NCI-H774 (cell line): Measurements from ENCODE around the gene BNIP3.
"Not testable (repeated sequence)": the region's sequence is repeated elsewhere in the genome, so short reads cannot be mapped to it uniquely, and the experiment has no call there.

ENCODE experiments used
- DNase-seq: peaks from one replicate; lab custom pipeline; 2025; lab: John Stamatoyannopoulos, UW

The BNIP3 gene

GRCh38 chr10:132001238-132001972 lies 19.7 kb upstream of the BNIP3 start:
- peak; percentile 72 for DNase-seq

- DNase-seq = no peak
Measured at GRCh38 chr10:131998845-131999681, 17.3 kb upstream of the BNIP3 start.

DNA sequence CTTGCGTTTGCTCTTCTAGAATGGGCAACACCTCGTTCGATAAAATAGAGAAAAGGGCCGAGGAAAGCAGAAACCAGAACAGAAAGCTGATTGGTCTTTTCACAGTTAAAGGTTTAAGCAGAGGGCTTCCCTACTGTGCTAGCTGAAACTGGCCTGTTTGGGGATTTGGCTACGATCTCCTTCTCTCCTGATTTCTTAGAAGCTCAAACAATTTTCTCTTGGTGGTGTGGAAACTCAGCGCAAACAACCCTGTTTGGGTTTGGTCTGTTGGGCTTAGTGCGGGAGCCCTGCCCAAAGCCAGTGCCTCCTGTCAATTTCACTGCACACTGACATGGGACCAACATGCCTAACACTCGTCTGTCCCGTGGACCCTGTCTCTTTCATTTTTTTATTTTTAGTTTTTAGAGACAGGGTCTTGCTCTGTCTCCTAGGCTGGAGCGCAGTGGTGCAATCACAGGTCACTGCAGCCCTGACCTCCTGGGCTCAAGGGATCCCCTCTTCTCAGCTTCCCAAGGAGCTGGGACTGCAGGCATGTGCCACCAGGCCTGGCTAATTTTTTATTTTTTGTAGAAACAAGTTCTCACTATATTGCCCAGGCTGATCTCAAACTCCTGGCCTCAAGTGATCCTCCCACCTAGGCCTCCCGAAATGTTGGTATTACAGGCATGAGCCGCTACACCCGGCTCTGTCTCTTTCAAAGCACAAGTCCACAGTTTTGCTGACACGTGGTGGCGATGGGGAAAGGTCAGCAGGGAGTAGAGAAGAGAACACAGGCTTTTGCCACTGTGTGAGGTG lies 16.5 kb upstream of the BNIP3 start:
- no peak for DNase-seq

GRCh38 chr10:131997366-131998049 lies 15.8 kb upstream of the BNIP3 start:
- DNase-seq = peak; percentile 3

DNA sequence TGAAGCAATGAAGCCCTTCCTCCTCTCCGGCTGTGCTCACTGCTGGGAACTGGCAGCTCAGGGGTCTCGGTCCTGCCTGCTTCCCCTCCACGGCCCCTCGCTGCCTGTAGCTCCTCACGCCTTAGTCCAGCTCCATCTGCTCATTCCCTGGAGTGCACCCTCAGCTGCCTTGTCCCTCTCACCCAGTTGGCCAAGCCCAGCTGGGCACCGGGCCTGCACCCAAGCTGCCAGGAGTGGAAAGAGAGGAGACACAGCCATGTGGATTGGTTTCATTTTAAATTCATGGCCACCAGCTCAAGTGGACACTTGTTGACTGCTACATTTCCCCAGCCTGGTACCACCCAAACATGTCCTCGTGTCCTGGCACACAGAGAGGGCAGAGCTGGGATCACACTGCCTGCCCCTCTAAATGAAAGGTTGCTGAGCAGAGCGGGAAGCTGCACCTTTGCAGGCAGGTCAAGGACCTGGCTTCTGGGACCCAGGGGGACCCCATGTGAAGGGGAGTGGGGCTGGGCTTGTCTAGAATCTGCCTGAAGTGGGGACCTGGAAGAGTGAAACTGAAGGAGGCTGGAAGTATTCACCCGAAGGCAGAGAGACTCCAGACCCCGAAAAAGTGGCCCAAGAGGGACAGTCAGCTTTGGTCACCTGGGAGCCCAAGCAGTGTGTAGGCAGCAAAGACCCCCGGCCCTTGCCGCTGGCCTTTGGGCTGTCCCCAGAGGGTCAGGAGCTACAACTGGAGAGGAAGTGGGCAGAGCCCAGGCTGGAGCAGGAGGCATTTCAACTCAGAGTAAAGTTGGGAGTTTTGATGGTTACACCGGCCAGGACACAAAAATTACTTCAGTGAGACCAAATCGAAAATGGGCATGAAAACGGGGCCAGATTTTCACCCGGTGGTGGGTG lies 15.0 kb upstream of the BNIP3 start:
- no peak for DNase-seq

- no peak for DNase-seq
Measured at GRCh38 chr10:131994435-131994834, 12.7 kb upstream of the BNIP3 start.

- DNase-seq = no peak
Measured at GRCh38 chr10:131993275-131993674, 11.6 kb upstream of the BNIP3 start.

GRCh38 chr10:131991726-131992125 lies 10.0 kb upstream of the BNIP3 start:
- DNase-seq = no peak

DNA sequence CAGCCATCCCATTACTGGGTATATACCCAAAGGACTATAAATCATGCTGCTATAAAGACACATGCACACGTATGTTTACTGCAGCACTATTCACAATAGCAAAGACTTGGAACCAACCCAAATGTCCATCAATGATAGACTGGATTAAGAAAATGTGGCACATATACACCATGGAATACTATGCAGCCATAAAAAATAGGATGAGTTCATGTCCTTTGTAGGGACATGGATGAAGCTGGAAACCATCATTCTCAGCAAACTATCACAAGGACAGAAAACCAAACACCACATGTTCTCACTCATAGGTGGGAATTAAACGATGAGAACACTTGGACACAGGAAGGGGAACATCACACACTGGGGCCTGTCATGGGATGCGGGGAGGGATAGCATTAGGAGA lies 6.1 kb upstream of the BNIP3 start:
- DNase-seq = not testable (repeated sequence)

- DNase-seq = not testable (repeated sequence)
Measured at GRCh38 chr10:131987301-131987700, 5.6 kb upstream of the BNIP3 start.

DNA sequence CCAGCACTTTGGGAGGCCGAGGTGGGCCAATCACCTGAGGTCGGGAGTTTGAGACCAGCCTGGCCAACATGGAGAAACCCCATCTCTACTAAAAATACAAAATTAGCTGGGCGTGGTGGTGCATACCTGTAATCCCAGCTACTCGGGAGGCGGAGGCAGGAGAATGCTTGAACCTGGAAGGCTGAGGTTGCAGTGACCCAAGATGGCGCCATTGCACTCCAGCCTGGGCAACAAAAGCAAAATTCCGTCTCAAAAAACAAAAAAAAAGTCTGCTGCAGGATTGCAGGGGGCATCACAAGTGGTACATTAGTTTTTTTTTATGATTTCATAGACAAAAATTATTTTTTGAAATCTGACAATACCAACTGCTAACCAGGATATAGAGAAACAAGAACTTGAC lies 5.1 kb upstream of the BNIP3 start:
- not testable (repeated sequence) for DNase-seq

GRCh38 chr10:131983780-131984179 lies 2.1 kb upstream of the BNIP3 start:
- no peak for DNase-seq

DNA sequence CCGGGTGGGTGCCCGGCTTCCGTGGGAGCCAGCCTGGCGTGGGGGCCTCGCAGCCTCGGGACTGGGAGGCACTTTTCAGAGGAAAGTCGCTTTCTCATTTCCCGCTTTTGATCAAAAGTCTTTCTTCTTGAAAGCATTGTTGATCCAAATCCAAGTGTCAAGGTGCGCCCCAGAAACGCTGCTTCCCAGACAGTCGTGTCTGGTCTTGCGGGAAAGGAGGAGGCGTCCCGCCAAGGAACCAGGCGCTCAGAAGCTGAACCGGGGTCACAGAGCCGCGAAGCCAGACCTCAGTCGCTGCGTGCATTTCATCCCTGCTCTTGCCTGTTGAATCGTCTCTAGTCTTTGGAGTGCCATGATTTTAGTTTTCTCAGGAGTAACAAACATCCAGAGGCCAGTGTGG lies 1.1 kb upstream of the BNIP3 start:
- DNase-seq = no peak

GRCh38 chr10:131982185-131982756 lies 548 bp upstream of the BNIP3 start:
- DNase-seq = no peak

- DNase-seq = no peak
Measured at GRCh38 chr10:131980761-131981428, 828 bp downstream of the BNIP3 start.

DNA sequence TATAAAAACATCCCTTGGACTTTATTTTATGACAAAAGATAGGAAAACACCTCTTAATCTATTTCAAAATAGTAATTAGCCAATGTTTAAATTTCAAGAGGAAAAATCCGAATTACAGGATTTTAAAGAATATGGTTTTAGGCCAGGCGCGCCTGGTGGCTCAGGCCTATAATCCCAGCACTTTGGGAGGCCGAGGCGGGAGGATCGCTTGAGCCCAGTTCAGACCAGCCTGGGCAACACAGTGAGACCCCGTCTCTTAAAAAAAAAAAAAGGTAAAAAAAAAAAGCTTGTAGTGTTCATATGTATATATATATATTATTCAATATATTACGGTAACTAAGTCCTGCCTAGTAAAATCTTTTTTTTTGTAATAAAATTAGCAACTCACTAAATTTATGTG lies 1.4 kb downstream of the BNIP3 start:
- no peak for DNase-seq

DNA sequence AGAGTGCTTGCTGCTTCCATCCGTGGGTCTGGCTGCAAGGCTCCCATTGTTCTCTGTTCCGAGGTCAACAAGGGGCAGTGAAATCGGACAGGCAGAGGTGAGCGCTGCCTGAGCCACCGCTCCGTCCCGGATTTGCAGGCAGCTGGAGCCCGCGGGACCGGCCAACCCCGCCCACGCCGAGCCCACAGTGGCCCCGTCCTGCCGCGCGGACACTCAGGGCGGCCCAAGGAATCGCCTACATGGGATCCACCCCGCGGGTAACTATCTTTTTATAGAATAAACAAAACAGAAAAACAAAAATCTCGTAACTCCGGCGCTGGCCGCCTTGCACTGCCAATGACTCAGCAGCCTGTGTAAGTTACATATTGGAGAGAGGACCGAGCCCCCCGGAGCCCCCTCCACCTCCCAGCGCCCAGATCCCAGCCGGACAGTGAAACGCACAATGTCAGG lies 1.9 kb downstream of the BNIP3 start:
- no peak for DNase-seq

DNA sequence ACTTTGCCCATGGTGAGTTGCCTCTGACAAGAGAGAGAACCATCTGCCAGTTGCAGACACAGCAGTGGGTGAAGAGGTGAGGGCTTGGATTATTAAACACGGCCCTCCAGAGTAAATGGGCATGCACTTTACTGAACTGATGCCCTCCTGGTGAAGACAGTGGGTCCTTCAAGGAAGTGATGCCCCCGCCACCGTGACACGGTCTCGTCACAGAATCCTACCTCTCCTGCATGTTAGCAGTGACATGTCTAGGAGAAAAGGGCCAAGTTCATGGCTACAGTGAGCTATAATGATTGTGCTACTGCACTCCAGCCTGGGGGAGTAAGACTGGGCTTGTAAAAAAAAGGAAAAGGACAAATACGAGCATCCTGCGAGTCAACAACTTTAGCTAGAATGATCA lies 2.4 kb downstream of the BNIP3 start:
- DNase-seq = no peak

DNA sequence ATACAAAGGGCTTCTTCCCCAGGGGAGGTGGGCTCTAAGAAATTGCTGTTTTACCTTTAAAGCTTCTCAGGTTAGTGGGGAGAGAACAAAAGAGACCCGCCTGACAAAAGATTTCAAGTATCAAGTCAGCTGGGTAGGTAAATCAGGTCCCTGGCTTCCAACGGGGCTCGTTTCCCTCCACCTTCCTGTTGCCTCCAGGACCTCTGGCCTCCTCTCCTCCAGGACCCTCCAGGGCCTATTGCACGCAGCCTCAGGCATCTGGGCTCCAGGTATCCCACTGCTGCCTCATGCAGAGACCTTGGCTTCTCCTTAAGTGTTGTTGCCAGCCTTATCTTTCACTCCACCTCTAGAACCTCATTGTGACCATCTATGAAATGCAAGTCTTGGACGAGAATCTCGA lies 2.9 kb downstream of the BNIP3 start:
- no peak for DNase-seq

DNA sequence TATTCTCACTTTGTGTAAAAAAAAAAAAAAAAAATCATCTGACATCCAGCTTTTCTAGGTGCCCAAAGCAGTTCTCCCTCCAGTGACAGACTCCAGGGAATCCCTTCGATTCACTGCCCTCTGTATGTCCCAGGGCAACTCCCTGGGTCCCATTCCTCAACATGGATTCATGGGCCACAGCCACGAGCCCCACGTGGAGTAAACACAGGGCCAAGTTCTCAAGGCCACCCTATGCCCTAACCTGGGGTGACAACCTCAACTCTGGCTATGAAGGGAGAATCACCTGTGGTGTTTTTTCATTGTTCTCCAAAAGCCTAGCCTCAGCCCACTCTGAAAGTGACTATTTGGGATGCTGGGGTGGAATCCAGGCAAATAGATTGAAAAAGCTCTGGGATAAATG lies 3.4 kb downstream of the BNIP3 start:
- DNase-seq = no peak
